Tibial nerve (tissue), 4 donors: ENCODE results near the gene NRXN3. TPM values are rescaled to one million over a fixed set of nuclear protein-coding genes. Genes with fewer than 3 reads are reported as not detected.

Source experiments
- DNase-seq, 2 donors: peaks; one replicate each; pipeline ENCODE4 v3.0.0-alpha.2; 2019; ENCODE audit warnings: low spot score in 2 of 2
- H3K27ac ChIP-seq, 4 donors: fragments of 200-600 bp; sonication (generic) in 3 of 4; one replicate each; pipeline ENCODE4 v1.5.1; 2017 to 2019; ENCODE audit warnings: mild to moderate bottlenecking in 1 of 4
- H3K27me3 ChIP-seq, 2 donors: fragments of 200-600 bp; sonication (generic) in 1 of 2; one replicate each; pipeline versions ENCODE4 v1.5.1 to v1.6.0; 2017 to 2019
- H3K36me3 ChIP-seq, 3 donors: fragments of 200-600 bp; sonication (generic); one replicate each; pipeline ENCODE4 v1.5.1; 2018 to 2019
- H3K4me1 ChIP-seq, 4 donors: fragments of 200-600 bp; sonication (generic) in 3 of 4; one replicate each; pipeline ENCODE4 v1.5.1; 2017 to 2019
- H3K4me3 ChIP-seq, 4 donors: fragments of 200-600 bp; sonication (generic) in 3 of 4; one replicate each; pipeline ENCODE4 v1.5.1; 2017 to 2019; ENCODE audit warnings: mild to moderate bottlenecking in 1 of 4, moderate library complexity in 1 of 4
- H3K9me3 ChIP-seq, 4 donors: fragments of 200-600 bp; sonication (generic) in 3 of 4; one replicate each; pipeline ENCODE4 v1.5.1; 2017 to 2019
- EP300 ChIP-seq, 2 donors: sonication (generic); formaldehyde crosslinking; IDR thresholded peaks; one replicate each; pipeline ENCODE4 v1.6.1; 2017; ENCODE audit warnings: antibody characterized with exemption in 2 of 2, mild to moderate bottlenecking in 1 of 2
- POLR2A ChIP-seq, 2 donors: fragments of 450-650 bp; IDR thresholded peaks; one replicate each; pipeline ENCODE4 v1.6.1; 2017; ENCODE audit warnings: antibody characterized with exemption in 2 of 2, mild to moderate bottlenecking in 2 of 2, moderate library complexity in 2 of 2
- whole genome bisulfite sequencing, 2 donors: methylation state at CpG; one replicate each; pipeline ENCODE4 v1.1.5; 2018; 5-methylcytosine and 5-hydroxymethylcytosine counted together
- total RNA-seq, 4 donors: library from RNA; depleted of rRNA; stranded (reverse); fragments of >200 nt; gene quantifications; one replicate each; pipeline ENCODE4 v1.1.0, GENCODE V29; 2016
- TF ChIP-seq, protein P1 (sequence below), 5 experiments: fragments of 200-600 bp in 3 of 5; fragments of 450-650 bp in 2 of 5; sonication (generic) in 3 of 5; IDR thresholded peaks; one replicate each; pipeline ENCODE4 v1.5.1; 2016 to 2019; ENCODE audit warnings: antibody characterized with exemption in 5 of 5, mild to moderate bottlenecking in 3 of 5, moderate library complexity in 2 of 5

Gene NRXN3
- total RNA-seq, 4 donors from 2014 or later: 16.7 to 52.2 (median 19.7) TPM

DNA sequence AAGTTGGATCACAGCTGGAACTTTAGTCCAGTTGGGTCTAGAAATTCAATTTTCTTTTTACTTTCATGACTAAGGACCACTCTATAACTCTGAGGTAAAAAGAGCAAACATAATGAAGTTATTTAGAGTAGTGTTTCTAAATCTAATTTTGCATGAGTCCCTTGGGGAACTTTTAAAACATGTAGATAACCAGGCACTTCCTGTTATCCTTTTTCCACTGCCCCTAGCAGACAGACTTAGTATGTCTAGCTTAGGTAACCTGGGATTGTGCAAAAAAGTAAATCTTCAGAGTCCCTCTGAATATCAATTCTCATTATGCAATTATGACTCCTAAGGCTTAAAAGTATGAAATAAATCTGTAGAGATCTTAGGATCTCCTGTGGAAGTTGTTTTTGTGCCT is 1669.9 kb downstream of the NRXN3 start:
- no peak overlapping the region for H3K4me3 ChIP-seq
- no peaks in the 10 kb centered on the region for H3K27me3 ChIP-seq
- no peaks in the 10 kb centered on the region for H3K9me3 ChIP-seq
- TF ChIP-seq EP300 (IDR thresholded peaks at IDR 0.05) (no peak), POLR2A (IDR thresholded peaks at IDR 0.05) (no peak)
- TF ChIP-seq, protein P1, sequence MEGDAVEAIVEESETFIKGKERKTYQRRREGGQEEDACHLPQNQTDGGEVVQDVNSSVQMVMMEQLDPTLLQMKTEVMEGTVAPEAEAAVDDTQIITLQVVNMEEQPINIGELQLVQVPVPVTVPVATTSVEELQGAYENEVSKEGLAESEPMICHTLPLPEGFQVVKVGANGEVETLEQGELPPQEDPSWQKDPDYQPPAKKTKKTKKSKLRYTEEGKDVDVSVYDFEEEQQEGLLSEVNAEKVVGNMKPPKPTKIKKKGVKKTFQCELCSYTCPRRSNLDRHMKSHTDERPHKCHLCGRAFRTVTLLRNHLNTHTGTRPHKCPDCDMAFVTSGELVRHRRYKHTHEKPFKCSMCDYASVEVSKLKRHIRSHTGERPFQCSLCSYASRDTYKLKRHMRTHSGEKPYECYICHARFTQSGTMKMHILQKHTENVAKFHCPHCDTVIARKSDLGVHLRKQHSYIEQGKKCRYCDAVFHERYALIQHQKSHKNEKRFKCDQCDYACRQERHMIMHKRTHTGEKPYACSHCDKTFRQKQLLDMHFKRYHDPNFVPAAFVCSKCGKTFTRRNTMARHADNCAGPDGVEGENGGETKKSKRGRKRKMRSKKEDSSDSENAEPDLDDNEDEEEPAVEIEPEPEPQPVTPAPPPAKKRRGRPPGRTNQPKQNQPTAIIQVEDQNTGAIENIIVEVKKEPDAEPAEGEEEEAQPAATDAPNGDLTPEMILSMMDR (IDR thresholded peaks at IDR 0.05): no peak
- no peaks in the 10 kb centered on the region for H3K36me3 ChIP-seq
- DNase-seq: no peak
- no peak overlapping the region for H3K27ac ChIP-seq
- peaks cover 0 to 8% (median 0%) of the 10 kb centered on the region in 4 donors for H3K4me1 ChIP-seq

DNA sequence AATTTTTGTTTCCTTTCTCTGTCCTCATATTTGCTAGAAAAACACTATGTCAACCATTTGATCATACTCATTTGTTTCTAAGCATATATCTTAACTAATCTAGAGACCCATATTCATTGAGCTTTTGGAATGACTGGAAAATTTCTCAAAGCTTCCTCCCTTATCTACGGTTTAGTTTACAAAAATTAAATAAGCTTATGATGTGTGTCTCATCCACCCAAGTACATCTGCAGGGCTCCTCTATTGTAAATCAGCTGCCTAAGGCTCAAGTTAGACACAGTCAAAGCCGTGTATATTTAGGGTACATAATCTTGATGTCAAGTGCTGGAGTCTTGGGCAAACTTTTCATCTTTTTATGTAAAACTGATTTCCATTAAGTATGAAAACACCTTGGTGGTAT is 1670.7 kb downstream of the NRXN3 start:
- Histone ChIP-seq H3K36me3 (no peaks in the 10 kb centered on the region), H3K27ac (no peak overlapping the region), H3K4me3 (no peak overlapping the region), H3K4me1 (peaks cover 0 to 6% (median 0%) of the 10 kb centered on the region in 4 donors), H3K9me3 (no peaks in the 10 kb centered on the region), H3K27me3 (no peaks in the 10 kb centered on the region)
- 37 to 39% methylated on average over 2 of the region's 2 CpGs for WGBS, 2 donors
- DNase-seq: no peak
- no peak for TF ChIP-seq POLR2A (IDR thresholded peaks at IDR 0.05)
- TF ChIP-seq EP300 (IDR thresholded peaks at IDR 0.05): no peak
- TF ChIP-seq, protein P1 (IDR thresholded peaks at IDR 0.05): no peak

DNA sequence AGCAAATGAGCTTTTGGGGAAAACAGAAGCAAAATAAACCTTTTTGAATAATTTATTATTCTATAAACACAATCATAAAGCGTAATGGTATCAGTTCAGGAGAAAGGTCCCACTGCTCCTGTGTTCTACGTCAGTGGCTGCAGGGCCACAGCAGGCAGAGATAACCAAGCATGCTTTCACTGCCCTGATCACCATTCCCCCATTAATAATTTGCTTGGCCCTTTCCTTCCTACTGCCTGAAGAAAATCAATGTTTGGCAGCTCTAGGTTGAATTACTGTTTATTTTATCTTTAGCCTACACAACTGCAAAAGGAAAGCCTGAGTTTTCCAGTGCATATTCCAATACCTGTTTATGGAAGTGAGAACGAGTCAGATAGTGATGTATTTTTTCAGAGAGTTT is 1671.3 kb downstream of the NRXN3 start:
- no peak for DNase-seq
- Histone ChIP-seq H3K4me1 (no peaks in the 10 kb centered on the region), H3K27ac (no peak overlapping the region), H3K4me3 (no peak overlapping the region), H3K36me3 (no peaks in the 10 kb centered on the region), H3K9me3 (no peaks in the 10 kb centered on the region), H3K27me3 (no peaks in the 10 kb centered on the region)
- TF ChIP-seq, protein P1 (IDR thresholded peaks at IDR 0.05): no peak
- no peak for TF ChIP-seq EP300 (IDR thresholded peaks at IDR 0.05)
- no peak for TF ChIP-seq POLR2A (IDR thresholded peaks at IDR 0.05)
- WGBS, 2 donors: 65 to 75% methylated on average over 3 of the region's 3 CpGs

DNA sequence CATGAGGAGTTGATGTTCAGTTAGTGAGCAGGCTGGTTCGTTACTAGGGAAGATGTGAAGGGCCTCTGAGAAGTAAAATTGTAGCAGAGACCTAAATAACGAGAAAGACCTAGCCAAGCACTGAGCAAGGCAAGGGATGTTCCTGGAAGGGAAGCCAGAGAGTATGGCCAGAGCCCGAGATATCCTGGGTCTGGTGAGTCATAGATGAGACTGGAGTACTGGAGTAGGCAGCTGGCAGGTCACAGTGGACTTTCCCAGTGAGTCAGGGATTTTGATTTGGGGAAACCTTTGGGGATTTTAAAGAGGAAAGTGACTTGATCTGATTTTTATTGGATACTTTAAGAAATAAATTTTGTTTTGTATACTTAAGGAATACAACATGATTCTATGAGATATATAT is 1672.1 kb downstream of the NRXN3 start:
- no peak overlapping the region for H3K4me3 ChIP-seq
- TF ChIP-seq POLR2A (IDR thresholded peaks at IDR 0.05): no peak
- TF ChIP-seq, protein P1 (IDR thresholded peaks at IDR 0.05): no peak
- no peak for TF ChIP-seq EP300 (IDR thresholded peaks at IDR 0.05)
- H3K36me3 ChIP-seq: no peaks in the 10 kb centered on the region
- no peaks in the 10 kb centered on the region for H3K27me3 ChIP-seq
- no peak for DNase-seq
- no peak overlapping the region for H3K27ac ChIP-seq
- H3K9me3 ChIP-seq: no peaks in the 10 kb centered on the region
- H3K4me1 ChIP-seq: no peaks in the 10 kb centered on the region
- 65 to 68% methylated on average over 3 of the region's 3 CpGs for WGBS, 2 donors

DNA sequence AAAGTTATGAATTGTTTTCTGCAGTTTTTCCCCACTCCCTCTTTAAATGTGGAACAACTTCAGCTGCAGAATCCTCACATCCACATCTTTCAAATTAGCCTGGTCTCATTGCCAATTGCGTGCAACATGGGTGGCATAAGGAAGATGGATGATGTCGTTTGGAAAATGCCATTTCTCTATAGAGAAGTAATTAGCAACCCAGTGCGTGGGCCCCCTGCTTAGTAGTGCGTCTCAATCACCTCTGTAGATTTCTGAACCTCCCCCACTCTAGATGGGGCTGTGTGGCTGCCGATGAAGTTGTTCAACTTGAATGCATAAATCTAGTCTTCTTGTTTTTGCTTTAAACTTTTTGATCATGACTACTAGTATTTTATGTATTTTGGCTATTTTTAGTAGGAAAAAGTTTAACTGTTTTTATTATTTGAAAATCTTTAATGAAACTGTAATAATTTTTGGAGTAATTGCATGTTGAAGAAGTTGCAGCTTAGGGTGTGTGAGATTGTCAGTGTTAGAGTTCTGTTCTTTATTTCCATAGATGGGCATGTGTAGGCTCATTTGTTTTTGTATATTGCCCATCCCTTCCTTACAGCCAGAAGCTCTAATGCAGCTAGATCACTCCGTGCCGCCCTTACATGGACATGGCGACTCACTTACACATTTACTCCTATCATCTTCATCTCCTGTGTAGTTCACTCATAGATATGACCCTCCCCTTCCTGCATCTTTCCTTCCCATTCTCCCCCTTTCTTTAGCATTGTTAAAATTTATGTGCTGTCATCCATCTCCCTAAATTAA is 1683.0 kb downstream of the NRXN3 start:
- peaks cover 0 to 12% (median 0%) of the 10 kb centered on the region in 4 donors for H3K4me1 ChIP-seq
- WGBS, 2 donors: 68 to 77% methylated on average over 8 of the region's 8 CpGs
- H3K9me3 ChIP-seq: no peaks in the 10 kb centered on the region
- TF ChIP-seq EP300 (IDR thresholded peaks at IDR 0.05) (no peak), POLR2A (IDR thresholded peaks at IDR 0.05) (no peak)
- TF ChIP-seq, protein P1 (IDR thresholded peaks at IDR 0.05): no peak
- no peaks in the 10 kb centered on the region for H3K36me3 ChIP-seq
- no peak overlapping the region for H3K27ac ChIP-seq
- H3K4me3 ChIP-seq: no peak overlapping the region
- DNase-seq: no peak
- H3K27me3 ChIP-seq: no peaks in the 10 kb centered on the region
